GM12878 (cell line): ENCODE results near the gene SLC24A4. TPM values are rescaled to one million over a fixed set of nuclear protein-coding genes. Genes with fewer than 3 reads are reported as not detected.

Source experiments
- ATAC-seq: fragments of 200-7000 bp; cut with Tn5 transposase; 3 replicates; pipeline ENCODE4 v1.9.1; 2020; ENCODE audit warnings: mild to moderate bottlenecking, moderate library complexity
- BruUV-seq: library from RNA; stranded (reverse); fragments of 400-500 nt; replicated peaks from 2 replicates; lab custom pipeline; 2021; lab: Mats Ljungman, UMichigan
- CTCF ChIA-PET: fragments of 300-600 bp; sonication (Branson Sonifier 250); formaldehyde crosslinking; extraction: SDS; loops from one replicate; lab custom pipeline; 2021; ENCODE audit warnings: inconsistent platforms; lab: Yijun Ruan, JAX
- POLR2A ChIA-PET: fragments of 350-600 bp; formaldehyde crosslinking; extraction: SDS; loops from one replicate; lab custom pipeline; 2021; ENCODE audit warnings: inconsistent platforms; lab: Charles Lee
- RAD21 ChIA-PET: fragments of 300-600 bp; sonication (Branson Sonifier 250); formaldehyde crosslinking; loops from one replicate; lab custom pipeline; 2023; ENCODE audit warnings: antibody characterized with exemption; ENCODE audit not compliant: unreplicated experiment; lab: Charles Lee
- SMC1A ChIA-PET: fragments of 300-600 bp; sonication (Branson Sonifier 250); formaldehyde crosslinking; loops from one replicate; lab custom pipeline; 2023; ENCODE audit not compliant: unreplicated experiment, uncharacterized antibody; lab: Charles Lee
- DNase-seq: peaks from one replicate; pipeline ENCODE4 v3.0.0-alpha.2; 2011; ENCODE audit warnings: low read depth, low spot score
- FAIRE-seq: peaks from 3 replicates; lab custom pipeline; 2011; peaks lifted over from hg19 to GRCh38; lab: Jason Lieb, UNC
- H2AFZ ChIP-seq: 2 replicates; pipeline ENCODE4 v1.6.0; 2011; ENCODE audit warnings: low read depth, low read length, control low read depth; ENCODE audit not compliant: control insufficient read depth
- H3K27ac ChIP-seq: 2 replicates; pipeline ENCODE4 v1.5.1; 2011; ENCODE audit warnings: control low read depth; ENCODE audit not compliant: control insufficient read depth, insufficient read depth
- H3K27me3 ChIP-seq, 2 experiments: replicated peaks in 1 of 2; 2 replicates each; pipeline versions ENCODE4 v1.6.0 to v1.6.1; 2011; ENCODE audit warnings: low read length in 1 of 2; ENCODE audit not compliant: control insufficient read depth in 2 of 2, insufficient read depth in 2 of 2
- H3K36me3 ChIP-seq, 2 experiments: 2 replicates each; pipeline ENCODE4 v1.5.1; 2011; ENCODE audit warnings: low read length in 1 of 2; ENCODE audit not compliant: control insufficient read depth in 2 of 2, insufficient read depth in 2 of 2
- H3K4me1 ChIP-seq: 2 replicates; pipeline ENCODE4 v1.6.1; 2011; ENCODE audit warnings: mild to moderate bottlenecking, low read length, moderate library complexity, mixed read lengths; ENCODE audit not compliant: control insufficient read depth, insufficient read depth
- H3K4me2 ChIP-seq: 2 replicates; pipeline ENCODE4 v1.6.0; 2011; ENCODE audit warnings: control low read depth; ENCODE audit not compliant: control insufficient read depth, insufficient read depth
- H3K4me3 ChIP-seq: fragments of 200-600 bp; sonication (generic); 2 replicates; pipeline ENCODE4 v1.5.1; 2016
- H3K79me2 ChIP-seq: 2 replicates; pipeline ENCODE4 v1.6.0; 2011; ENCODE audit warnings: low read length; ENCODE audit not compliant: control insufficient read depth, insufficient read depth
- H3K9ac ChIP-seq: 2 replicates; pipeline ENCODE4 v1.8.0; 2011; ENCODE audit warnings: low read length, control low read depth, mixed read lengths; ENCODE audit not compliant: control insufficient read depth, insufficient read depth
- H3K9me3 ChIP-seq: replicated peaks from 3 replicates; pipeline ENCODE4 v1.5.1; 2011; ENCODE audit warnings: mild to moderate bottlenecking, low read length; ENCODE audit not compliant: control insufficient read depth, insufficient read depth
- H4K20me1 ChIP-seq: 2 replicates; pipeline ENCODE4 v1.6.0; 2011; ENCODE audit not compliant: control insufficient read depth, insufficient read depth
- ASH2L ChIP-seq: fragments of 300-600, 200-600 bp; sonication (generic); IDR thresholded peaks from 2 replicates; pipeline ENCODE4 v1.6.1; 2017; ENCODE audit warnings: low read depth, mild to moderate bottlenecking, borderline replicate concordance
- ATF7 ChIP-seq: fragments of 450-650 bp; IDR thresholded peaks from 2 replicates; pipeline ENCODE4 v1.6.1; 2016; ENCODE audit warnings: low read depth, mild to moderate bottlenecking
- BCLAF1 ChIP-seq: fragments of 450-650 bp; IDR thresholded peaks from 2 replicates; pipeline ENCODE4 v1.6.1; 2017; ENCODE audit warnings: antibody characterized with exemption, mild to moderate bottlenecking, moderate library complexity
- EED ChIP-seq: sonication (generic); IDR thresholded peaks from 2 replicates; pipeline ENCODE4 v1.6.1; 2016; ENCODE audit warnings: antibody characterized with exemption, low read depth
- HDAC6 ChIP-seq: fragments of 200-600 bp; sonication (generic); IDR thresholded peaks from one replicate; pipeline ENCODE4 v1.8.0; 2017; ENCODE audit warnings: antibody characterized with exemption; ENCODE audit not compliant: unreplicated experiment
- MEF2B ChIP-seq: fragments of 450-650 bp; IDR thresholded peaks from 2 replicates; pipeline ENCODE4 v1.6.1; 2018; ENCODE audit warnings: mild to moderate bottlenecking, moderate library complexity; ENCODE audit not compliant: partially characterized antibody, poor library complexity, severe bottlenecking
- NRF1 ChIP-seq: conservative IDR thresholded peaks from 2 replicates; pipeline ENCODE4 v1.6.1; 2011; ENCODE audit warnings: mild to moderate bottlenecking, low read depth, low read length, improper control_type of control experiment
- RAD51 ChIP-seq: fragments of 450-650 bp; IDR thresholded peaks from 2 replicates; pipeline ENCODE4 v1.6.1; 2016; ENCODE audit warnings: moderate library complexity, mild to moderate bottlenecking, inconsistent platforms
- ZNF217 ChIP-seq: fragments of 450-650 bp; IDR thresholded peaks from 2 replicates; pipeline ENCODE4 v1.6.1; 2017; ENCODE audit warnings: antibody characterized with exemption, mild to moderate bottlenecking
- ZNF384 ChIP-seq: IDR thresholded peaks from 2 replicates; pipeline ENCODE4 v1.6.1; 2012; ENCODE audit warnings: low read depth, mild to moderate bottlenecking, low read length, improper control_type of control experiment, borderline replicate concordance
- WGBS: methylation state at CpG from one replicate; pipeline ENCODE4 v1.1.6; 2016; ENCODE audit warnings: low lambda C conversion rate; ENCODE audit not compliant: insufficient replicate concordance, insufficient coverage; ENCODE audit errors: missing lambda C conversion rate; 5-methylcytosine and 5-hydroxymethylcytosine counted together
- in situ Hi-C: fragments of 300-500 bp; cut with MboI; formaldehyde crosslinking; loops from 9 replicates; pipeline ENCODE4 v1.14.3; 2018; ENCODE audit warnings: mixed read lengths
- intact Hi-C: fragments of 100-400 bp; cut with micrococcal nuclease; formaldehyde crosslinking; loops from one replicate; pipeline ENCODE4 v1.14.2; 2022; ENCODE audit not compliant: unreplicated experiment
- polyA plus RNA-seq, 11 experiments: library from polyadenylated mRNA; depleted of rRNA in 4 of 11; unstranded in 6 of 11; stranded (reverse) in 5 of 11; fragments of >200 nt; fragmentation: Nextera tagmentation in 4 of 11; fragmentation: Illumina TruSeq in 1 of 11; extraction: Ambion mirVana in 4 of 11; extraction: Trizol in 1 of 11; gene quantifications; 1 replicate in 1 of 11; 2 replicates in 10 of 11; pipeline versions ENCODE4 v1.2.1 to v1.2.3, GENCODE V29; 2011 to 2016; ENCODE audit warnings: inconsistent platforms in 2 of 11, missing spikeins in 2 of 11, low read depth in 1 of 11
- total RNA-seq, 4 experiments: library from RNA; depleted of rRNA in 3 of 4; stranded (reverse); fragments of >200 nt in 3 of 4; fragmentation: Illumina TruSeq in 1 of 4; extraction: Trizol in 1 of 4; gene quantifications; 2 replicates each; pipeline versions ENCODE4 v1.2.1 to v1.2.3, GENCODE V29; 2013 to 2021

SLC24A4 gene
- total and polyA plus RNA-seq, 10 of the 15 experiments (the other 5 are each of a cell fraction or from before 2014, with no cell fraction given) = under 0.01 to 0.46 (median 0.04) TPM; not detected in 5

- SMC1A ChIA-PET = no interaction called here
- no TSS peak for BruUV-seq
- no peaks in the 10 kb centered on the region; the same call in 2 of the 3 replicates for H3K9me3 ChIP-seq
- no peak overlapping the region for H3K9ac ChIP-seq
- RAD21 ChIA-PET = no interaction called here
- H2AFZ ChIP-seq = no peak overlapping the region
- H3K79me2 ChIP-seq = no peaks in the 10 kb centered on the region
- intact Hi-C loops = no loop called here
- TF ChIP-seq ZNF217 = no peak
- TF ChIP-seq NRF1 = no peak
- TF ChIP-seq RAD51 = no peak
- TF ChIP-seq HDAC6 = no peak
- TF ChIP-seq ATF7 = no peak
- no peak for TF ChIP-seq ASH2L
- no peak for TF ChIP-seq EED
- no peak for TF ChIP-seq MEF2B
- TF ChIP-seq ZNF384 = no peak
- no peak for TF ChIP-seq BCLAF1
- POLR2A ChIA-PET = no interaction called here
- no peak for ATAC-seq
- in situ Hi-C loops = no loop called here
- H3K36me3 ChIP-seq = no peaks in the 10 kb centered on the region
- H3K4me1 ChIP-seq = peaks cover 10% of the 10 kb centered on the region
- no peak for FAIRE-seq
- 47% methylated on average over 4 of the region's 4 CpGs for WGBS
- no peaks in the 10 kb centered on the region for H3K27me3 ChIP-seq
- no peak for DNase-seq
- CTCF ChIA-PET = no interaction called here
- no peak overlapping the region for H3K27ac ChIP-seq
- H3K4me3 ChIP-seq = no peak overlapping the region
- H3K4me2 ChIP-seq = no peak overlapping the region
- H4K20me1 ChIP-seq = no peaks in the 10 kb centered on the region; the same call in 1 of the 2 replicates
Measured at GRCh38 chr14:92529903-92530302, 206.9 kb downstream of the SLC24A4 start.
